ENCODE measurements around the gene INPP5D. TPM values are rescaled to one million over a fixed set of nuclear protein-coding genes. Genes with fewer than 3 reads are reported as not detected.

INPP5D gene
- total and polyA plus RNA-seq, 2 of the 13 experiments (the other 11 are each of a cell fraction or from before 2014, with no cell fraction given), result 16.7 to 18.0 TPM

GRCh38 chr2:233105156-233105895, 45.2 kb downstream of the INPP5D start:
- Histone ChIP-seq H3K79me2 (ENCODE audit: insufficient read depth, low read length) (no peaks in the 10 kb centered on the region), H3K4me3 (replicated peaks in 1 of 3; ENCODE audit: insufficient read depth in 1 of 3, low read depth in 2 of 3, low read length in 3 of 3) (no peak overlapping the region), H3K27me3 (ENCODE audit: control insufficient read depth in 1 of 2, insufficient read depth in 2 of 2, low read length in 2 of 2) (no peaks in the 10 kb centered on the region), H3K4me1 (ENCODE audit: insufficient read depth, low read length) (no peaks in the 10 kb centered on the region), H2AFZ (ENCODE audit: low read length) (no peak overlapping the region), H4K20me1 (ENCODE audit: insufficient read depth, low read length) (no peaks in the 10 kb centered on the region), H3K9me3 (ENCODE audit: low read length) (no peaks in the 10 kb centered on the region), H3K9ac (ENCODE audit: insufficient read depth, low read depth, low read length) (no peak overlapping the region), H3K36me3 (replicated peaks in 1 of 2; ENCODE audit: control insufficient read depth in 1 of 2, insufficient read depth in 2 of 2, low read length in 2 of 2) (no peaks in the 10 kb centered on the region), H3K27ac (ENCODE audit: extremely low read length, insufficient read depth, low read length) (no peak overlapping the region), H3K4me2 (ENCODE audit: low read depth, low read length) (no peak overlapping the region)
- ChIA-PET POLR2A (interaction anchor here (1.4 kb wide), 1 partner anchor 8 kb away, joined by 3 read pairs; no protein-coding TSS in a partner anchor), CTCF (ENCODE audit: low intra/inter-chr PET ratio, low total read pairs) (no interaction called here)
- intact Hi-C loops (cut with micrococcal nuclease; ENCODE audit: unreplicated experiment), result no loop called here
- in situ Hi-C loops (cut with HindIII; ENCODE audit: extremely low pct_ligation_motif_present, low pct_unique_long_range_greater_than_20kb), result no loop called here
- TF ChIP-seq ZFP36 (IDR thresholded peaks at IDR 0.05; ENCODE audit: borderline replicate concordance, low read depth, low read length, partially characterized antibody), result no peak
- no peak for TF ChIP-seq ZNF503 (CRISPR knock-in tag; IDR thresholded peaks at IDR 0.05)
- no peak for TF ChIP-seq ZSCAN22 (CRISPR knock-in tag; IDR thresholded peaks at IDR 0.05)
- TF ChIP-seq XRCC5 (optimal IDR thresholded peaks at IDR 0.05; ENCODE audit: low read length), result no peak
- no peak for TF ChIP-seq ZBTB42 (CRISPR knock-in tag; IDR thresholded peaks at IDR 0.05)
- no peak for TF ChIP-seq BORCS8-MEF2B (CRISPR knock-in tag; IDR thresholded peaks at IDR 0.05)
- TF ChIP-seq REXO4 (CRISPR knock-in tag; IDR thresholded peaks at IDR 0.05; ENCODE audit: borderline replicate concordance), result no peak
- TF ChIP-seq ZNF775 (CRISPR knock-in tag; IDR thresholded peaks at IDR 0.05; ENCODE audit: borderline replicate concordance), result no peak
- no peak for TF ChIP-seq ZNF451 (CRISPR knock-in tag; IDR thresholded peaks at IDR 0.05)
- no peak for ATAC-seq
- WGBS (ENCODE audit: low lambda C conversion rate), result 90% methylated on average over 17 of the region's 17 CpGs
- no peak for FAIRE-seq
- DNase-seq (ENCODE audit: low spot score), result no peak
- no TSS peak for BruUV-seq (replicated peaks)
